ENCODE data around the gene CAMTA1.

DNA sequence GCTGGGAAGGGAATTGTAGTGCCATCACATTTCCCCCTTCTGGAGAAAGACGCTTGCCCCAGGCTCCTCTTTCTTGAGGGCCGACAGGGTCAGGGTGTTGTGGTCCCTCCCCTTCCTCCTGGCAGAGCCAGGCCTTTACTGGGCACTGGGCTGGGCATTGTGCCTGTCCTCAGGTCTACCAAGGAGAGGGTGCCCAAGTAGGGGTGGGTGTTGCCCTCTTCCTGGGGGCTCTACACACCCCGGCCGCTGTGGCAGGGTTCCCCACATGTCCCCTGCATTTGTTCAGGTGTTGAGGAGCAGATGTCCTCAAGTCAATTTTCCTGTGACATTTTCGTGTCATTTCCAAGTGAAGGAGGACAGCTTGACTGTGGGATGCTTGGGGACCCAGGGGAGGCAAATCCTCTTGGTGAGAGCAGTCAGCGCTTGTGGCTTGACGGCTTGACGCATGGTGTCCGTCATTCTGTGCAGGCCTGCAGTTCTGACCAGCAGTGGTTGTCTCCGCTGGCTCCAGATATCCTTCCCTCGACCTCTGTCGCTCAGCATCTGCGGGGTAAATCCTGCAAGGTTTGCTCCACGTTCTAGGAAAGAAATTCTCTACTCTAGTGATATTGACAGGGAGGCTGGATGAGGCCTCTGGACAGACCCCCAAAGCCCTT, 804.0 kb downstream of the CAMTA1 start:
- TF ChIP-seq, protein P1, sequence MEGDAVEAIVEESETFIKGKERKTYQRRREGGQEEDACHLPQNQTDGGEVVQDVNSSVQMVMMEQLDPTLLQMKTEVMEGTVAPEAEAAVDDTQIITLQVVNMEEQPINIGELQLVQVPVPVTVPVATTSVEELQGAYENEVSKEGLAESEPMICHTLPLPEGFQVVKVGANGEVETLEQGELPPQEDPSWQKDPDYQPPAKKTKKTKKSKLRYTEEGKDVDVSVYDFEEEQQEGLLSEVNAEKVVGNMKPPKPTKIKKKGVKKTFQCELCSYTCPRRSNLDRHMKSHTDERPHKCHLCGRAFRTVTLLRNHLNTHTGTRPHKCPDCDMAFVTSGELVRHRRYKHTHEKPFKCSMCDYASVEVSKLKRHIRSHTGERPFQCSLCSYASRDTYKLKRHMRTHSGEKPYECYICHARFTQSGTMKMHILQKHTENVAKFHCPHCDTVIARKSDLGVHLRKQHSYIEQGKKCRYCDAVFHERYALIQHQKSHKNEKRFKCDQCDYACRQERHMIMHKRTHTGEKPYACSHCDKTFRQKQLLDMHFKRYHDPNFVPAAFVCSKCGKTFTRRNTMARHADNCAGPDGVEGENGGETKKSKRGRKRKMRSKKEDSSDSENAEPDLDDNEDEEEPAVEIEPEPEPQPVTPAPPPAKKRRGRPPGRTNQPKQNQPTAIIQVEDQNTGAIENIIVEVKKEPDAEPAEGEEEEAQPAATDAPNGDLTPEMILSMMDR (IDR thresholded peaks at IDR 0.05; ENCODE audit: borderline replicate concordance, extremely low read depth, low read length, poor library complexity, severe bottlenecking): no peak
- TF ChIP-seq EZH2 (IDR thresholded peaks at IDR 0.05; ENCODE audit: borderline replicate concordance, low read depth, low read length, severe bottlenecking): no peak

Measured in DND-41 (cell line).